Activated gamma-delta T cell treated with Interleukin-2 at 50 U/mL for 16 hours (primary cell): ENCODE results near the gene MAB21L4.

Experiments used
- DNase-seq: peaks from one replicate; pipeline ENCODE4 v3.0.0-alpha.2; 2020

MAB21L4 gene

DNA sequence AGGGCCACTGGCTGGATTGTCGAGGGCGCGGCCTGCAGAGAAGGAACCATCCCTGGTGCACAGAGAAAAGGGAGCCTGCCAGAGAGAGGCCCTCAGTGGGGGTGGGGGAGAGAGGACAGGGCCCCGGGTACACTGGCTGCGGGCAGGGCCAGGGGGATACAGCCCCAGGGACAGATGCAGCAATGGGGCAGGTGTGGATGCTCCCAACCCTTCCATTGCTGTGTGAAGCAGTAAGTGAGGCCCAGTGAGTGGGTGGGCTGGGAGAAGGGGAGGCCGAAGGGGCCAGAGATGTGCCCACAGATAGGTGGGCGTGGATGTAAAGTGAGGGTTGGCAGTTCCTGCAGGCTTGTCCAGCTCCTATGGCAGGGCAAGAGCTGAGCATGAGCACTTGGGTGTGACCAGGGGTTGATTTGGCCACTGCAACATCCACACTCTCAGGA, 19.9 kb downstream of the MAB21L4 start:
- no peak for DNase-seq

DNA sequence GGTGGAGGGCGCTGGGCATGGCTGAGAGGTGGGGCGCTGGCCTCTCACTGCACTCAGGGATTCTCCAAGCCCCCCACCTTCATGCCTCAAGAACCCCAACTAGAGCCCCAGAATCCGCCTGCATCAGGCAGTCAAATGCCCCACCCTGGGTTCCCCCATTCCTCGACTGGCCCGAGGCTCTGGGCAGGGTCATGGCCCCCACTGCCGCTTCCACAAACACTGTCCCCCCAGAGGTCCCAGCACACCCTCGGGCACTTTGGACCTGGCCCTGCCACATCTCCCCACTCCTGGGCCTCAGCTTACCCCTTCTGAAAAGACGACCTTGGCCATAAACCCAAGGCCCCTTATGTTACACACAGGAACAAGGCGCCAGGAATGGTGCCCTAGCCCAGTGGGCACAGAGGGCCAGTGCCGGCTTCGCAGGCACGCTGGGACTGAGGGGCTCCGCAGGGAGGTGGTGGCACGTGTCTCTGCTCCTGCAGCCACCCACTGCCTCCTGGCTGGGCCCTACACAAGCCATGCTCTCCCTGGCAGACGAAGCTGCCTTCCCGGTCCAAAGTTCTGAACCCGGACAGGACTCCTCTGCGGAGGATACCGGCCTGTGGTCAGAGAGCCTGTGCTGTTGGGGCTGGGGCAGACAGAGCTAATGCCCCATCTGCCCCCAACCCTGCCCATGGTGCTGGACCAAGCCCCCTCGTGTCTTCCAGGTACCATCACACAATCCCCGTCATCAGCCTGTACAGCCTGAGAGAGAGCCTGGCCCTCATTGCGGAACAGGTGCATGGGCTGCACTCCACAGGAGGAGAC, 20.5 kb downstream of the MAB21L4 start:
- DNase-seq = no peak

DNA sequence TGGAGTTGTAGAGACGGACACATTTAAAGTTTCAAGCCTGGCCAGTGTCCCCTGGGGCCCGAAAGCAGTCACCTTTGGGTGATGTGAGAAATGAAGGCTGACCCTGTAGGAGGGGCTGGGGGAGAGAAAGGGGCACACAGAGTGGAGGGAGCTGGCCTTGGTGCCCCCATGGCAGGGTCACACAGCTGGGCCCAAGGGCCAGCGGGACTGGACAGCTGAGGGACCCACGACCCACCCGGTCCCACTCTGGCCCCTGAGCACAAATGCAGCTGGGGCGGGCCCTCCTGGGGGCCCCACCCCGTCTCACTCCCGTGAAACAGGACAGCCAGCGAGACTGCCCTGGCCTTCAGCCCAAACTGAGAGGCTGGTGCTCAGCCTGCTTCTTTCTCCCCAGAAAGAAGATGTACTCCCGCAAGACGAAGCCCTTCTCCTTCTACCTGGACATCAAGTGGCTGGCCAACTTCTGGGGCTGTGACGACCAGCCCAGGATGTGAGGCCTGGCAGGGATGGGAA, 21.2 kb downstream of the MAB21L4 start:
- DNase-seq = no peak

DNA sequence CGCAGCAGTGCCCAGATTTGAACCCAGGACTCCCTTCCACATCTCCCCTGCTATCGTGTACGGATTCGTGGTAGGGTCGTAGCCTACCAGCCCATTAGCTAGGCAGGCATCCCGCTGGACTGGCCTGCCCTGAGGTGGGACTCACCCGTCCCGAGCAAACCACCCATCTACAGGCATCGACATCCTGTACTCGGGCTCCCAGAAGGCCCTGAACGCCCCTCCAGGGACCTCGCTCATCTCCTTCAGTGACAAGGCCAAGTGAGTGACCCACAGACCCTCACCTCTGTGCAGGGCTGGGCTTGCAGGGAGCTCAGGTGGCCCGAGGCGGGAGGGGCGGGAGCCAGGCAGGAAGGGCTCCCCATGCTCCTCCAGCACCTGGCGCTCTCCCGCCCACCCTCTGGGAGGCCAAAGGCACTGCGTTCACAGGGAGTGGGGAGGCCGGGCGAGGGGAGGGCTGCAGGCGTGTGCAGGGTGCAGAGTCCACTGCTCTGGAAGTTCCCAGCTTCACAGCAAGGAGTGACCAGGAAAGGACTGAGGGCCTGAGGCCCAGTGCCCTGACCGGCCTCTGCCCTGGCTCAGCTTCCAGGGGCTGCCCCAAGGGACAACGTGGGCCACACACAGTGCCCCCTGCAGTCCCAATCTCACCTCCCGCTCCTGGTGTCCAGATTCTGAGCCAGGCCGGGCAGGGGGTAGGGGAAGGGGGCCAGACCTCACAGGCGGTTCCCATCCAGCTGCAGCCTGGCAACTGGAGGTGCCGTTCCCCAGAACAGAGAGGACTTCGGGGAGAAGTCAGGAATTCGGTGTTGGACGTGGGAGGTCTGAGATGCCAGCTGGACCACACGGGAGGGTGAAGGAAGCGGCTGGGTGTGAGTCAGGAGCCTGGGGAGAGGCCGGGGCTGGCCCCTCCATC, 21.9 kb downstream of the MAB21L4 start:
- no peak for DNase-seq

DNA sequence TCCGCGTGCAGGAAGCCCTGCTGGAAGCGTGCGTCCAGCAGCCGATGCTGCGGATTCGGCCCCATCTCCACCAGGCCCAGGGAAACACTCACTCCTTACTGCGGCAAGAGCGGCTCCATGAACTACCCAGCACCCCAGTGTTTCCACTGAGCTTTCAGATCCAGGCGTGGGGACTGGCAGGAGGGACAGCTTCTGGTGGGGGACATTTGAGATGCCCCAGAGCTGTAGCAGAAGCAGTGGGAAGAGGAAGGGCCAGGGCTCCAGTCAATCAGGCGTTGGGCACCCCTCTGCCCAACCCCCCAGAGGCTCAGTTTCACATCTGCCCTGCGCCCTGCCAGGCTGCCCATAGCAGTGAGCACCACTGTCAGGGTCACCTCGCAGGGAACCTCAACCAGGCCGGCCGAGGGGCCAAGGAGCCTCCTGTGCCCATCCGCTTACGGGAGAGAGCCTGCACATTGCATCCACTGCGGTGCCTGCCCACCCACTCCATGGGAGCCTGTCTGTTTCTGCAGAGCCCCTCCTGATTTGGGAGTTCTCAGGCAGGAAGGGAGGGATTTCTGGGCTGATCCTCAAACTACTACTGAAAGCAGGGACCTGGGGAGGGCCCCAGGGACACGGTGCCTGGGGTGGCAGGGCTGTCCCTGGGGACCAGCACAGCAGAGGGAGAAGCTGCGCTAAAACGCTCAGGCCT, 22.7 kb downstream of the MAB21L4 start:
- no peak for DNase-seq

DNA sequence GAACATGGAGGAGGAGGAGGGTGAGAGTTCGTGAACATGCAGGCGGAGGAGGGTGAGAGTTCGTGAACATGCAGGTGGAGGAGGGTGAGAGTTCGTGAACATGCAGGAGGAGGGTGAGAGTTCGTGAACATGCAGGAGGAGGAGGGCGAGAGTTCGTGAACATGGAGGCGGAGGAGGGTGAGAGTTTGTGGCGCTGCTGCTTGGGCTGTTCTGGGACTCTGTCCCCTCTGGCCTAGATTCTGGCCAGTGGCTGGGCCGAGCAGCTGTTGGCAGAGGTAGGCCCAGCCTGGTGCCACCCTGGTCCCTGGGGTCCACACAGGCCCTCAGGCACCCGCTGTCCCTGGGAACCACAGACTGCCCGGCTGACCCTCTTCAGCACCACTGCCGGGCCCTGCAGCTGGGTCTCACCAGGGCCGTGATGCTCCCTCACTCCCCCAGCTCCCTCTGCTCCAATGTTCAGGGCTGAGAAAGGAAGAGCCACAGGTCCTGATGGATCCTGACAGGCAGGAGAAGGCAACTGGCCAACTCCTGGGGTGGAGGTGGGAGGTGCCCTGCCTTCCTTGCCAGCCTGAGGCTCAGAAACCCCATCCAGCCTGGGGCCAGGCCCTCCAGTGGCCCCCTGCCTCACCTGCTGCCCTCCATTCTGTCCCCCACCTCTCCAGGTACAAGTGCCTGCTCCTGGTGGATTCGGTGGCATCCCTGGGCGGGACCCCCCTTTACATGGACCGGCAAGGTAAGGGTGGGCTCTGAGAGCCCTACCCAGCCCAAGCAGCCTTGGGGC, 23.4 kb downstream of the MAB21L4 start:
- DNase-seq = no peak

DNA sequence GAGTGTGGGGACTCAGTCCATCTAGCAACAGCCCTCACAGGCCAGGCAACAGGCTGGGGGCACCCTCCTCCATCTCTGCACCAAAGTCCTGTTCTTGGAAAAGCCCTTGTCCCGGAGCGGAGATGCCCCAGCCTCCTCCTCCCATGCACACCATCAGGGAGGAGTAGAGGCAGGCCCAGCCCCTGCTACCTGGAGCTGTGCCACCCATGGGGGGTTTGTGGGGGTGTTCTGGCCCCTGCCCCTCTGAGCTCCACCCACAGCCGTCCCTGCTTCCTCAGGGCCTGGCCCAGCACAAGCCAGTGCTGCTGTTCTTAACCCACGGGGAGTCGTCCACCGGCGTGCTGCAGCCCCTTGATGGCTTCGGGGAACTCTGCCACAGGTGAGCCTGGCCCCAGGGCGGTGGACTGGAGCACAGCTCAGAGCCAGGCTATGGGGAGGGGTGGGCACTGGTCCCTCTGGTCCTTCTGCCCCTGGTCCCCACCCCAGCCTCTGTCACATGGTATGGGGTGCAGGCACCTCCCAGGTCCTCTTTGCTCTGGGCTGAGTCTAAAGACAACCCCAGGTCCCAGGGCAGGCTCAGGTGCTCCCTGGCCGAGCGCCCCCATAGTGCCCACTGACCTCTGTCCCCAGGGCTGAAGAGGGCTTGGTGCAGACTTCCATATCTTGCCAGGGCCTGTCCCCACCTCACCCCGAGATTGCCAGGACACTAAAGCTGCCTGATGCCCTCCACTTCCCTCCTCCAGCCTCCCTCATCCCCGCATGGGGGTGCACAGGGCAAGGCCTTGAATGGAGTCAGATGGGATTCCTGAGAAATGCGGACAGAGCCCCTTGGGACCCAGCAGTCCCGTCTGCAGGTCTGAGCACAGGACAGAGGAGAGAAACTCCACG, 24.6 kb downstream of the MAB21L4 start:
- DNase-seq = no peak

DNA sequence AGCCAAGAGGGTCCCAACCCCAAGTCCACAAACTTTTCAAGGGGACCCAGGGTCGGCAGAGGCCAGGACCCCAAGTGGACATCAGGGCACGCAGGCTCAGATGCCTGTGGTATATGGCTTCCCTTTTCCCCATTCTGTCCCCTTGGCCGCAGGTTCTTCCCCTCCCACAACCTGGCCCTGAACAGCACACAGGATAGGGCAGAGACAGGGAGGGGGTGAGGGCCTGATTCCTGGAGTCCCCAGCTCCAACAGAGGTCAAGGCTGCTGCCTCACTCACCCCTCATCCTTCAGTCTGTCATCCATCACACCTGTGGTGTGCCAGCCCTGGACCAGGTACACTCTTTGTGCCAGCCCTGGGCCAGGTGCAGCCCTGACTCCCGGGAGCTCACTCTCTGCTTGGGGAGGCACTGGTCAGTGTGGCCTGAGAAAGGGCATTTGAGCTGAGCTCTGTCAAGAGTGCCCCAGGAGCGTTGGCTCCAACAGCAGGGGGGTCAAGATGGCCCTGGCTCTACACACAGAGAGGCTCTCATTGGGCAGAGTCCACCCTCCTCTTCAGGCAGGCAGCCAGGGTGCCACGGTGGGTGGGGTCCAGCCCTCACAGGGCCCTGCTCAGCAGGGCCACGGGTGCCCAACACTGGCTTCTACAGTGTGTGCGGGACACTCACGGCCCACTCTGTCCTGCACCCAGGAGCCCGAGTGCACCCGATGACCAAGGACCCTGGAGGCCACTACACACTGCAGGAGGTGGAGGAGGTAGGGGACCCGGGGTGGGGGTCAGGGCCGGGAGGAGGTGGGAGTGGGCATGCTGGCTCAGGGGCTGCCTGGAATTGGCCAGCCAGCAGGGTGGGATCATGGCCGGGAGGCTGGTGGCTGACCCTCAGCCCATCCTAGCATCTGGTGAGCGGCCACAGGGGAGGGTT, 25.7 kb downstream of the MAB21L4 start:
- DNase-seq = no peak

DNA sequence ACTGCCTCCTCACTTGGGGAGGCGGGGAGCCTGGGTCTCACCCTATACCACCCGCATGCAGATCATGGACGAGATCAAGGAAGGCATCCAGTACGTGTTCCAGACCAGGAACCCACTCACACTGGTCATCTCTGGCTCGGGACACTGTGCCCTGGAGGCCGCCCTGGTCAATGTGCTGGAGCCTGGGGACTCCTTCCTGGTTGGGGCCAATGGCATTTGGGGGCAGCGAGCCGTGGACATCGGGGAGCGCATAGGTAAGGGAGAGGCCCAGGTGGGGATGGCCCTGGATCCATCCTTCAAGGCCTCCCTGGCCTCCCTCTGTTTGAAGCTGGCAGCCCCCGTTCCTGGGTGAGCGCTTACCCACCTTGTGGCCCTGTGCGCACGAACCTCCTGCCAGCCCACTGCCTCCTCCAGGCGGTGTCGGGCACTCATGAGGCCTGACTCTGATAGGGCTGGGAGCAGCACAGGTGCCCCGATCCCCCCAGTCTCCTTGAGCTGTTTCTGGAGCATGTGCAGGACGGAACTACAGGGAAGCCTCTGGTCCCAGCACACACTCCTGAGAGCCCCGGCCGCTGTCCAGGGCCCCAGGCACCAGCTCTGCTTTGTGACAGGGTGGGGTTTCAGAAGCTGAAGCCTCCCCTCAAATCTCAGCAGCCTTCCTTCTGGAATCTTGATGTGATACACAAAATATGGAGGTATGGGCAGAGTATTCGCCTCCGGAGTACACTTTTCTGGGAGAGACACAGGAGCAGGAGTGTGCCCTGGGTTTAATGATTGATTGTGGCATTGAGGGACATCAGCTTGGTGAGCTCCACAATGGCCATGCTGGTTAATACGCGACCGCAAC, 26.6 kb downstream of the MAB21L4 start:
- no peak for DNase-seq

DNA sequence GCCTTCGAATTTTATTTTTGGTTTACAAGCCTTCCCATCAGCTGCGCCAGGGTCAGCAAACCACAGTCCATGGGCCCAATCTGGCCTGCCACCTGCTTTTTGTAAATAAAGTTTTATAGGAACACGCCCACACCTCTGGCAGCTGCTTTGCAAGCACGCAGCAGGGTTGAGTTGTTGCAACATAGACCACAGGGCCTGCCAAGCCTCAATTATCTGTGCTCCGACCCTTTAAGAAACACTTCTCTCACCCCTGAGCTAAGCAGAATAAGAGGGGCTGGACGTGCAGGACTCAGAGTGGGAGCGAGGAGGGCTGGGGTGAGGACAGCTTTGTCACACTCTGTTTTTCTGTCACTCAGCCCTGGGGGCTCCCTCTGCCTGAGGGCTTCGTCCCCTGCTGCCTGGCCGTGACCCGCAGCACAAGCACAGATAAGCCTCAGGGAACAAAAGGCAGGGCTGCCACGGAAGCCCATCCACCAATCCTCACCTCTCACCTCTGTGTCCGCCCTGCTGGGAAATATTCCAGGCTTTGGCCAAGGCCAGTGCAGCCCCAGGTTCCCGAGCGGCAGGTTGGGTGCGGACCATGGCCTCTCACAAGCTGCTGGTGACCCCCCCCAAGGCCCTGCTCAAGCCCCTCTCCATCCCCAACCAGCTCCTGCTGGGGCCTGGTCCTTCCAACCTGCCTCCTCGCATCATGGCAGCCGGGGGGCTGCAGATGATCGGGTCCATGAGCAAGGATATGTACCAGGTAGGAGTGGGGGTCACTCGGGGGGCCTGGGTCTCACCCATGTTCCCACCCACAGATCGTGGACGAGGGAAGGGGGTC, 27.5 kb downstream of the MAB21L4 start, which contains the start of gene AGXT:
AGXT (plus strand) TSS at position 539 of the 823 bp plus-strand sequence; CDS start at position 581, 42 bp downstream.
- DNase-seq = no peak

DNA sequence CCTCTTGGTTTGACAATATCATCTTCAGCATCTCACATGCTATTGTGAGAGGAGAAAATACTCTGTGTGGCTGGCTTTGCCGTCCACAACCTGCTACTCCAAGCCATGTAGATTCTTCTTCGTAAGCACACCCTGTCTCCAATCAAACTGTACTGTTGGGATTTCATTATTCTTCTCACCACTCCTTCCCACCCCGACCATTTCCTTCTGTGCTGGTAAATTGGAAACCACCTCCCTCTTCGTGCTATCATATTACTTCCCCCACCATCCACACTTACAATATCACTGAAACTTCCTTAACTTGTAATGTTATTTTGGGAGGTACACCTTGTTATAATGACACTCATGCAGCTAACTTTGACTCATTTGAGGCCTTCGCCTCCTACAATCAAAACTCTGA, 30.6 kb downstream of the MAB21L4 start:
- DNase-seq = no peak

DNA sequence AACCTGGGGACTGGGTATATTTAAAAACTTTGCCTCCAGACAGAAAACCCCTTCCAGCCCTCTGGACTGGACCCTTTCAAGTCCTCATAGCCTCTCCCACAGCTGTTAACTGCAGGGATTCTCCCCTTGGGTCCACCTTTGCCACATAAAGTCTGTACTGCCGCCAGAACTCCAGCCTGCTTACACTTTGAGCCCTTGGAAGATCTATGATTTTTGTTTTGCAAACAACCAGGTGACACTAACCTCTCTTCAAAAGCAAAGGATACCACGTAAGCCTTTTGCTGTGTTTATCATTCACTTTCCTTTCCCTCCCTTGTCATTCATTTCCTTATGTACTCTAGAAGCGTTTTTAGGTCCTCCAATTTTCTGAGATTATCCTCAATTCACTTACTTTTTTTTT, 31.5 kb downstream of the MAB21L4 start:
- DNase-seq = no peak

DNA sequence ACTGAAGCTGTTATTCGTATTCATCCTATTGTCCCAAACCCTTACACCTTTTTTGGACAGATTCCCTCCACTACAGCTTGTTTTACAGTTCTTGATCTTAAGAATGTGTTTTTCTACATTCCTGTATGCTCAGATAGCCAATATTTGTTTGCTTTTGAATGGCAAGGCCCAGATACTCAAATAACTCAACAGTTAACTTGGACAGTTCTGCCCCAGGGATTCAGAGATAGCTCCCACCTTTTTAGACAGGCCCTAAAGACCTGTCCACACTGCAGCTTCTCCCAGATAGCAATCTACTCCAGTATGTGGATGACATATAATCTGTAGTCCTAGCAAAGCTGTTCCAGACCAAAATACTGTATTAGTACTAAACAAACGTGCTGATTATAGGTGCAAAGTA, 34.4 kb downstream of the MAB21L4 start:
- DNase-seq = no peak

DNA sequence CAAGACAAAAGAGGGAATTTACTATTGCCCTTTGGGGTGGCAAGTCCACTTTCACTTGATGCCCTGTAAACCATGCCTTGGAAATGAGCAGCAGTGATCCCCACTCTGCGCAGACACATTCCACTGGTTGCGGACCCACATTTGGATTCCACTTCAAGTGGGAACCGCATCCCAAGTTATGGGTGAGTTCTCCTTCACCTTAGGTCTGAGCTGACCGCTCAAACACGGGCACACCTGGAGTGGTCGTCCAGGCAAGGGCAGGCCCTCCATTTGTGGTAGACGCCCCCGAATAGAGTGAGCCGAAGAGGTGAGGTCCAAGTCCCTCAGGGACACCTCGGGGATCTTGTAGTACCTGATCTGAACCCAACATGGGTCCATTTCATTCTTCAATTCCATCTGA, 37.1 kb downstream of the MAB21L4 start:
- DNase-seq = no peak

DNA sequence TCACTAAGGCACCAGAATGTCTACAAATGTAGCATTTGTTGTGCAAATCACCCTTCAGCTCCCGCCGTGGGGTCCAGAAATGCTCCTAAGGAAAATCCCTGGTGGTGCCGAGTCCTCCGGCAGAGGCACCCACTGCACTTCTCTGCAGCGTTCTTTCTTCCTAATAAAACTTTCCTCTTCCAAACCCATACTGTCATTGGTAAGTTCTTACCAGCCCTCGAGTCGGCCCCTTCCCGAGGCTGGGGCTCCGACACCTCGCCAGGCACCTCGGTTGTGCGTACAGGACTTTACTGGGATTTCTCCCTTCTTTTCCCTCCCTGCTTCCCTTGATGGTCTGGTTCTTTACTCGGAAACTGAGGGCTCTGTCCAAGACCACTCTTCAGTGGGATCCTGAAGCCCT, 37.6 kb downstream of the MAB21L4 start:
- no peak for DNase-seq

DNA sequence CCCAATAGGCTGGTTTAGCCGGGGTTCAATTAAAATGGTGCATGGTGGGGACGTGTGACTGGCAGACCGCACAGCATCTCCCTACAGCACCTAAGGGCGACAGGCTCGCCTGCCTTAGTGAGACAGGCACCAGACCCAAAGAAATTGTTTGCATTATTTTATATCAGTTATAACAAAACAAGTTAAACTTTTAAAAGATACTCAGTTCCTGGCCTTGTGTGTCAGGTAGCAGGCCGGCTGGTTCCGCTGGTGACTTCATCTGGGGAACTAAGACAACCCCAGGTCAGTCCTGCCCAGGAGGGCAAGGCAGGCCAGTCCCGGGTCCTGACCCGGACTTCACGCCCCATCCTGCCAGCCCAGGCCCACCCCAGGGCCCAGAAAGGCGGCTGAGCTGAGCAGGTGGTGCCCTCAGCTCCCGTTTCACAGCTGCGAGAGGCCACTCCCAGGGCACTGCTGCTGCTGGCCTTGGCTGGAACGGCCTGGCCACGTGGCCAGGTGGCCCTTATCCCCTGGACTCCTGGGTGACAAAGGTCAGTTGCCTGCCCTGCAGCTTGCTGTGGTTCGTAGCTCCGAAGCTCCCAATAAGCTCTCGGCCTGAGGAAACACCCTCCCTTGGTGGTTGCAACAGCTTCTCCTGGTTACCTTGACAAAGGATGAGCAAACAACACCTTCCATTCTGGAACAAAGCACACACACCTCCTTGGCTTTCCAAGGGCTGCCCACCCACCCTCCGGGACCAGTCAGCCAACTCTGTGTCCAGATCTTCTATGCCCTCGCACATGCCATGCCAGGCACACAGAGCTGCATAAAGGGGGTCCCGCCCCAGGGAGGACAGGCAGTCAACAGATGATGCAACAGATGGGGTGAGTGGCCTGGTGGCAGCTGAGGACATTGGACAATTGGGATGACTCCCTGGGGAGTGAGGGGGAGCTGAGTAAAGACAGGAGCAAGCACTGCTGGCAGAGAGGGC, 38.6 kb downstream of the MAB21L4 start:
- no peak for DNase-seq
